ENCODE measurements around the gene TSPAN14. TPM values are rescaled to one million over a fixed set of nuclear protein-coding genes. Genes with fewer than 3 reads are reported as not detected.

Gene TSPAN14, protein sequence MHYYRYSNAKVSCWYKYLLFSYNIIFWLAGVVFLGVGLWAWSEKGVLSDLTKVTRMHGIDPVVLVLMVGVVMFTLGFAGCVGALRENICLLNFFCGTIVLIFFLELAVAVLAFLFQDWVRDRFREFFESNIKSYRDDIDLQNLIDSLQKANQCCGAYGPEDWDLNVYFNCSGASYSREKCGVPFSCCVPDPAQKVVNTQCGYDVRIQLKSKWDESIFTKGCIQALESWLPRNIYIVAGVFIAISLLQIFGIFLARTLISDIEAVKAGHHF
- total RNA-seq = 10 to 100 TPM; 52.8 to 76.8 (median 74.8) TPM

DNA sequence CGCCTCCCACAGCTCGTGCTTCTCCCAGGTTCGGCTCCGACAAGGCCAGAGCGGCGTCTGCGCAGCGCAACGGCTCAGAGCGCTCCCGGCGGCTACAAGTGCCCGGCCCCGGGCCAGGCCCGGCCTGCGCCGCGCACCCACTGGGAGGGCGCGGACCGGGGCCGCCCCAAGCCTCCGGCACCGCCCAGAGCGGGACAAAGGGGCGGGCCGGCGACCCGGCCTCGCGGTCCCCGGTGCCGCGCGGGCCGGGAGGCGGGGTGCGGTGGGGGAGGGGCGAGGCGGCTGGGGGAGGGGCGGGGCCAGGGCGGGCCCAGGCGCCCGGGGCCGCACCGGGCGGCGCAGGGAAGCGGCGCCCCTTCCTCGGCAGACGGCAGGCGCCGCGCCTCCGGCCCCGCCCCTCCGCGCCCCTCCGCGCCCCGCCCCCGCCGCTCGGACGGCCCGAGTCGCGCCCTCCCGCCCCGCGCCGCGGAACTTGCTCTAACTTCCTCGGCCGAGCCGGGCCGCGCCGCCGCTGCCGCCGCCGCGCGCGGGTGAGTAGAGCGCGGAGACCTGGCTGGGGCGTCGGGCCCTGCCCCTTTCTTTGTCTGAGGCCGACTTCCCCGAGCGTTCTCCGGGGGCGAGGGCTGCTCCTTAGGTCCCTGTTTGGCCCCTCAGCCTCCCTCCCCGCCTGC lies at the start of gene TSPAN14:
Gene TSPAN14, plus strand, starts transcription at position 469 of the 671 bp plus-strand sequence. CDS start 34,924 bp downstream, outside the sequence.
- intact Hi-C loops (cut with DNase I; ENCODE audit: low total_unique reads) = loop anchor here (5.0 kb wide), 1 partner anchor 47 kb away; the partner anchor contains the start of gene PRXL2A
- Histone ChIP-seq H3K27me3 (no peaks in the 10 kb centered on the region), H3K4me1 (peaks cover 9 to 30% of the 10 kb centered on the region in 2 donors), H3K36me3 (no peaks in the 10 kb centered on the region), H3K9me3 (no peaks in the 10 kb centered on the region), H3K4me3 (peak within 1 kb of the TSS; percentile 83 to 96 (median 91)), H3K27ac (peak within 1 kb of the TSS; percentile 97 to 98)
- TF ChIP-seq POLR2AphosphoS5 (IDR thresholded peaks at IDR 0.05) = peak in 2 of 3 donors; percentile 47 to 59
- TF ChIP-seq, protein P1, sequence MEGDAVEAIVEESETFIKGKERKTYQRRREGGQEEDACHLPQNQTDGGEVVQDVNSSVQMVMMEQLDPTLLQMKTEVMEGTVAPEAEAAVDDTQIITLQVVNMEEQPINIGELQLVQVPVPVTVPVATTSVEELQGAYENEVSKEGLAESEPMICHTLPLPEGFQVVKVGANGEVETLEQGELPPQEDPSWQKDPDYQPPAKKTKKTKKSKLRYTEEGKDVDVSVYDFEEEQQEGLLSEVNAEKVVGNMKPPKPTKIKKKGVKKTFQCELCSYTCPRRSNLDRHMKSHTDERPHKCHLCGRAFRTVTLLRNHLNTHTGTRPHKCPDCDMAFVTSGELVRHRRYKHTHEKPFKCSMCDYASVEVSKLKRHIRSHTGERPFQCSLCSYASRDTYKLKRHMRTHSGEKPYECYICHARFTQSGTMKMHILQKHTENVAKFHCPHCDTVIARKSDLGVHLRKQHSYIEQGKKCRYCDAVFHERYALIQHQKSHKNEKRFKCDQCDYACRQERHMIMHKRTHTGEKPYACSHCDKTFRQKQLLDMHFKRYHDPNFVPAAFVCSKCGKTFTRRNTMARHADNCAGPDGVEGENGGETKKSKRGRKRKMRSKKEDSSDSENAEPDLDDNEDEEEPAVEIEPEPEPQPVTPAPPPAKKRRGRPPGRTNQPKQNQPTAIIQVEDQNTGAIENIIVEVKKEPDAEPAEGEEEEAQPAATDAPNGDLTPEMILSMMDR (IDR thresholded peaks at IDR 0.05) = no peak
- peak; percentile 73 to 76 for DNase-seq (ENCODE audit: low spot score in 2 of 2)

DNA sequence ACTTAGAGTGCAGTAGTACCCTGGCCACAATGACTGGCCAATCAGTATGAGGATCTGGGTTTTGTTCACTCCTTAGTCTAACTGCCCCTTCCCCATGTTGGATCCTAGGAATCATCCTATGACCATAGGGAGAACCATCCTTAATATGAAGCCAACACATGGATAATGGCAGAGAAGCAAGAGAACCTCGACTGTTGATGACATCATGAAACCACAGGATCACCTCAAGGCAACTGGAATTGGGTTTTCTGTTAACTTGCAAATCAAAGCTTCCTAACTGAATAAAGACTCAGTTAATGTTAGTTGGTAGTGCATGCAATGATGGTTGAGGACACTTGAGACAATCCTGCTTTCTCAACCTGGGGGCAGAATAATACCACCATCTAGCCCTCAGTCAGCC lies 49.1 kb upstream of the TSPAN14 start:
- H3K36me3 ChIP-seq = no peaks in the 10 kb centered on the region
- peak overlapping the region in 1 of 2 donors; percentile 48 for H3K27ac ChIP-seq
- TF ChIP-seq POLR2AphosphoS5 (IDR thresholded peaks at IDR 0.05) = no peak
- TF ChIP-seq, protein P1 (IDR thresholded peaks at IDR 0.05) = no peak
- no peak for TF ChIP-seq POLR2A (IDR thresholded peaks at IDR 0.05)
- intact Hi-C loops (cut with DNase I; ENCODE audit: low total_unique reads) = loop anchor here (5.0 kb wide), 1 partner anchor 47 kb away; the partner anchor contains the start of gene TSPAN14
- H3K9me3 ChIP-seq = no peaks in the 10 kb centered on the region
- H3K27me3 ChIP-seq = no peaks in the 10 kb centered on the region
- H3K4me3 ChIP-seq = no peak overlapping the region
- no peak for DNase-seq (ENCODE audit: low spot score in 2 of 2)
- no peaks in the 10 kb centered on the region for H3K4me1 ChIP-seq

DNA sequence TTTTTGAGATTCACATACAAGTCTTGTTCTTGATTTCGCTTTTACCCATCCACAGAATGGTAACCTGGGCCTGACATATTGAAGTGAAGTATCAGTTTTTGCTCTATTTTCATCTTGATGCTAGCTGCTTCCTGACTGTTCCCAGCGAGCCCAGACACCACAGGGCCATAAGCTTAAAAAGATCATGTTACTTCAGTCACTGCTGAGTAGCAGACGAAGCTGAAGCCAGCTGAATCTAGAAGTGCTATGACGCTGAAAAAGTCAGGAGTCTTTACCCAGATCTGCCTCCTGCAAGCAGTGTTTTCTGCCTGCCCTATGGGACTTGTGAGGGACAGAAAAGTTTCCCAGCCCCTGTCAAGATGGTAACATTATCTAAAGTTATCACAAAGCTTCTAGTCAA lies 48.5 kb upstream of the TSPAN14 start:
- DNase-seq (ENCODE audit: low spot score in 2 of 2) = no peak
- H3K4me3 ChIP-seq = no peak overlapping the region
- H3K9me3 ChIP-seq = no peaks in the 10 kb centered on the region
- H3K27me3 ChIP-seq = no peaks in the 10 kb centered on the region
- H3K27ac ChIP-seq = peak overlapping the region in 1 of 2 donors; percentile 48
- intact Hi-C loops (cut with DNase I; ENCODE audit: low total_unique reads) = loop anchor here (5.0 kb wide), 1 partner anchor 47 kb away; the partner anchor contains the start of gene TSPAN14
- TF ChIP-seq, protein P1 (IDR thresholded peaks at IDR 0.05) = no peak
- TF ChIP-seq POLR2AphosphoS5 (IDR thresholded peaks at IDR 0.05) = no peak
- no peak for TF ChIP-seq POLR2A (IDR thresholded peaks at IDR 0.05)
- no peaks in the 10 kb centered on the region for H3K4me1 ChIP-seq
- H3K36me3 ChIP-seq = no peaks in the 10 kb centered on the region

DNA sequence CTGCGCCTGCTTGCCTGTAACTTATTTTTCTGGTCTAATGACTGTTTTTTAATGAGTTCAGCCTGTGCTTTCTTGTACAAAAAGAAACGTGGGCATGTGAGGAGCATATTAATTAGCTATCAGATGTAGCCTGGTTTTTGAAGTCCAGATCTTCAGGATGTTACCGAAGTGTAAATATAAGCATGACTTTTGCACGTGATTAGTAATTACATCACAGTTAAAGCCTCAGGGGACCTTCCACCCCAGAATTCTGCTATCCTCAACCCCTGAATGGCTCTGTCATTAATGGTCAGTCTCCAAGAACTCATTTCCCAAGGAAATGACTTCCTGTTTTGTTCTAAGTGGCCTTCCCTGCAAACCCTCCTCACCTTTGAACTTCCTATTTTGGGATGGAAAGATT lies 47.9 kb upstream of the TSPAN14 start:
- Histone ChIP-seq H3K27me3 (no peaks in the 10 kb centered on the region), H3K36me3 (no peaks in the 10 kb centered on the region), H3K27ac (peak overlapping the region in 1 of 2 donors; percentile 33), H3K9me3 (no peaks in the 10 kb centered on the region), H3K4me1 (no peaks in the 10 kb centered on the region), H3K4me3 (no peak overlapping the region)
- DNase-seq (ENCODE audit: low spot score in 2 of 2) = no peak
- TF ChIP-seq POLR2A (IDR thresholded peaks at IDR 0.05) (no peak), POLR2AphosphoS5 (IDR thresholded peaks at IDR 0.05) (no peak)
- TF ChIP-seq, protein P1 (IDR thresholded peaks at IDR 0.05) = no peak
- intact Hi-C loops (cut with DNase I; ENCODE audit: low total_unique reads) = loop anchor here (5.0 kb wide), 1 partner anchor 46 kb away; the partner anchor contains the start of gene TSPAN14
